ENCODE measurements around the gene BRF1.
"Not testable (repeated sequence)": the region's sequence is repeated elsewhere in the genome, so short reads cannot be mapped to it uniquely, and the experiment has no call there.

BRF1 gene

DNA sequence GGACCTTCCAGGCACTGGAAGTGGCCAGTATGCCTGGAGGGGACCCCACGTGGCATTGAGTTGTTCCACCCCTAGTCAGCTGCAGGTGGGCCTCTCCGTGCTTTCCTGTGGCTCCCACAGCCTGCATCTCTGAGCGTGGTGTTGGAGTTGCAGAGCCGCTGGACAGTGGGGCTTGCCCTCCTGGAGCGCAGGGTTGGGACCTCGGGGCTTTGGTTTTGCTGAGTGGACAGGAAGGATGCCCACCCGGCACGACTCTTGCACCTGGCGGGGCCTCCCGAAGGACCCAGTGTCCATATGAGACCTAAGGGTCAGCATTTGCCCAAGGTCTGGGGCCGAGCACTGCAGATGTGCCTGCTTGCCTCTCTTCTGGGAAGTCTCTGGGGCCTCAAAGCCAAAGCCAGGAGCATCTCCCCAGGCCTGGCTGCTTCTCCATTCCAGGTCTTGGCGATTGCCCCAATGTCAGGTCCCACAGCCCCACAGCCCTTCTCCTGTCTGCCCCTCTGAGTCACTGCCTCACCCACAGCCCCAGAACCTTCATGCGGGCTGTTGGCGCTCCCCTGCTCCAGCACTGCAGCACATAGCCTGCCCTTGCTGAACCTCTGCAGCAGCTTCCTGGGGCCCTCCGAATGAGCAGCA, 15.3 kb upstream of the BRF1 start:
- DNase-seq (ENCODE audit: low spot score) = peak; percentile 35

GRCh38 chr14:105315211-105315721, 14.5 kb upstream of the BRF1 start:
- peak; percentile 64 for DNase-seq (ENCODE audit: low spot score)

- DNase-seq (ENCODE audit: low spot score) = peak; percentile 93
Measured at GRCh38 chr14:105314287-105315200, 13.7 kb upstream of the BRF1 start, which contains the start of gene PACS2. TSS of gene PACS2 (plus strand) at chr14:105314748. CDS start at chr14:105314919, 171 bp downstream.

DNA sequence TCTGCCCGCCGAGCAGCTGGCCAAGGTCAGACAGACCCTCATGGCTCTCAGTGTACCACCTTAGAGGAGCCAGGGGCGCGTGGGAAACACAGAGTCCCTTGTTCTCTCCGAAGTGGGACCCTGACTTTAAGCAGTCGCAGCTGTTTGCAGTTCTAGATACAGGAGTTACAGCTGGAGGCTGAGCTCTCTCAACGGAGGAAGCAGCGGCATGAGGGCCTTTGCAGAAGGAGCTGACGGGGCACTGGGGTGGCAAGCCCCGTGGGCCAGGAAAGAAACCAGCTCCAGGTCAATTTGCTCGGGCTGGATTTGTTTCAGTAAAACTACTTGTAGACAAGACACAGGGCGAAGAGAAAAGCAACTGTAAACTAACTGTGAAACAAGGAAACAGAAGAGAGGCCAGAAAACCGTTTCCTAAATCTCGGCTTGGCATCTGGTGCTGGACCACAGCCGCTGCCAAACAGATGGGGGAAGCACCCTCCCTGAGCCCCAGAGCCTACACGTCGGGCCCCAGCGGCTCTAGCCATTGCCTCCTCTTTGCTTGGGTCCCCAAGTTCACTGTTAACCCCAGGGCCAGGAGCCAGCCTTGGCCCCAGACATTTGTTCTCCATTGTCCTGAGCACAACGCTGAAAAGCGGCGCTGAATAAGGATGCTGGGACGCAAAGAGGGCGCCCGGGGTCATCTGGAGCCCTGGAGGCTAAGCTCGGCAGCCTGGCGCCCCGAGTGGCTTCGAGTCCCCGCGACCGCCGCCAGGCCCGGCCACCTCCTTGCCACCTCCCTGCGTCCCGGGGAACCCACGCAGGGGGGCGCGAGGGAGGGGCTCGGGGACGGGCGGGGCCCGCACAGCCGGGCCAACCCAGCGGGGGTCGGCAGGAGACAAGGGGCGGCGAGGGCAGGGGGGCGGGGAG, 12.8 kb upstream of the BRF1 start:
- no peak for DNase-seq (ENCODE audit: low spot score)

DNA sequence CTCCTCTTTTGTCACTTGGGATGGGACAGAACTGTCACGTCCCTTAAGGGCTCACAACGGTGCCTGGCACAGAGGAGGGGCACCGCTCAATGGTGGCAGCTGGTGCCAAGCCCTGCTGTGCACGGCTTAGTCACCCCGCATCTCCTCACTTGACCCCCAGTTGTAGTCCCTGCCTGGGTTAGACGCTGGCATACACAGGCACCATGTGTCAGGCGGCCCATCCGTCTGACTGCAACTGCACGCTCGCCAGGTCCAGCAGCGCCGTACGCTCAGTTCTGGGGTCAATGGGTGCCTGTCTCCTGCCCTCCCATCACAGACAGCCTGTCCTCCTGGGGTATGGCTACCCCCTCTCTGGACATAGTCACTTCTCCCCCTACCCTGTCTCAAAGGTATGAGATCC, 12.2 kb upstream of the BRF1 start:
- DNase-seq (ENCODE audit: low spot score) = no peak

GRCh38 chr14:105311838-105312237, 11.0 kb upstream of the BRF1 start:
- DNase-seq (ENCODE audit: low spot score) = no peak

- no peak for DNase-seq (ENCODE audit: low spot score)
Measured at GRCh38 chr14:105309371-105309770, 8.6 kb upstream of the BRF1 start.

DNA sequence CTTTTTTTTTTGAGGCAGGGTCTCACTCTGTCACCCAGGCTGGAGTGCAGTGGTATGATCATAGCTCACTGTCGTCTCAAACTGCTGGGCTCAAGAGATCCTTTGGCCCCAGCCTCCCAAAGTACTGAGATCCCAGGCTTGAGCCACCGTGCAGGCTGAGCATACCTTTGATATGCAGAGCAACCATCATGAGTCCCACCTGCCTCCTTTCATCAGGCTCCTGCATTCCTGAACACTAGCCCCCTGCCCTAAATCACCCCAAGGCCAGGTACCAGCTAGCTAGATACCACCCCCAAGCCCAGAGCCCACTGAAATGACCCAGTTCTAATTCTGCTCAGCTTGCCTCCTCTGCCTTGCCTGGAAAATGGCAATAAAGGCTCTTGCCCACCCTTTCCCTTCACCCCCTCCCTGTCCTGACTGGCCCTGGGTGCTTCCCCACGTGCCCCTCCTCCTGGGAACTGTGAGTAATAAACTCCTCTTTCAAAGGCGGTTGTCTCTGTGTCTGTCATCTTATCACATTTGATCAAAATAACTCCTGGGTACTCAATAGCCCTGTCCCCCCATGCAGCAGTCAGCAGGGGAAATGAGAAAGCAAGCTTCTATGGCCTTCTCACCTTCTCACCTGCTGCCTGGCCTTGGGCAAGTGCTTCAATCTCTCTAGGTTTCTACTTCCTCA, 6.4 kb upstream of the BRF1 start:
- no peak for DNase-seq (ENCODE audit: low spot score)

- no peak for DNase-seq (ENCODE audit: low spot score)
Measured at GRCh38 chr14:105305791-105306190, 5.0 kb upstream of the BRF1 start.

DNA sequence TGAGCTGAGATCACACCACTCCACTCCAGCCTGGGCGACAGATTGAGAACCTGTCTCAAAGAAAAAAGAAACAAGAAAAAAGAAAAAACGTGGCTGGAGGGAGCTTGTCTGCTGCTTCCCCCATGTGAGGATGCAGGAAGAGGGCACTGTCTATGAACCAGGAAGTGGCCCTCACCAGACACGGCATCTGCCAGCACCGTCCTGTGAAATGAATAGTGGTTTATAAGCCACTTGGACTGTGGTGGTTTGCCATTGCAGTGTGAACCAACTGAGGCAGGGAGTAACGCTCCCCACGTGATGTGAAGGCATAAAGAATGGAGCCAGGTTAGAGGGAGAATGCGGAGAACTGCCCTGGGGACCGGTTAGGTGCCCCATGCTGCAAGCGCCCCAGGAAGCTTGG, 4.5 kb upstream of the BRF1 start:
- DNase-seq (ENCODE audit: low spot score) = no peak

DNA sequence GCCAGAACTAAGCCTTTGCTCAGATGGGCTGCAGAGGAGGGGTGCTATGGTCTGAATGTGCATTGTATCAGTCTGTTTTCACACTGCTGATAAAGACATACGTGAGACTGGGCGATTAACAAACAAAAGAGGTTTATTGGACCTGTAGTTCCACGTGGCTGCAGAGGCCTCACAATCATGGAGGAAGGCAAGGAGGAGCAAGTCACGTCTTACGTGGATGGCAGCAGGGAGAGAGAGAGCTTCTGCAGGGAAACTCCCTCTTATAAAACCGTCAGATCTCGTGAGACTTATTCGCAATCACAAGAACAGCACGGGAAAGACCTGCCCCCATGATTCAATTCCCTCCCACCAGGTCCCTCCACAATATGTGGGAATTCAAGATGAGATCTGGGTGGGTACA, 3.8 kb upstream of the BRF1 start:
- DNase-seq (ENCODE audit: low spot score) = no peak

- no peak for DNase-seq (ENCODE audit: low spot score)
Measured at GRCh38 chr14:105303949-105304348, 3.1 kb upstream of the BRF1 start.

DNA sequence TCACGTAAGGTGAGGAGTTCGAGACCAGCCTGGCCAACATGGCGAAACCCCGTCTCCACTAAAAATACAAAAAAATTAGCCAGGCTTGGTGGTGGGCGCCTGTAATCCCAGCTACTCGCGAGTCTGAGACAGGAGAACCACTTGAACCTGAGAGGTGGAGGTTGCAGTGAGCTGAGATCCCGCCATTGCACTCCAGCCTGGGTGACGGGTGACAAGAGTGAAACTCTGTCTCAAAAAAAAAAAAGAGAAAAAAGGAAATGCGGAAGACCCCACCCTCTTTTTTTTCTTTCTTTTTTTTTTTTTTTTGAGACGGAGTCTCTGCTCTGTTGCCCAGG, 1.1 kb upstream of the BRF1 start:
- DNase-seq (ENCODE audit: low spot score) = not testable (repeated sequence)

DNA sequence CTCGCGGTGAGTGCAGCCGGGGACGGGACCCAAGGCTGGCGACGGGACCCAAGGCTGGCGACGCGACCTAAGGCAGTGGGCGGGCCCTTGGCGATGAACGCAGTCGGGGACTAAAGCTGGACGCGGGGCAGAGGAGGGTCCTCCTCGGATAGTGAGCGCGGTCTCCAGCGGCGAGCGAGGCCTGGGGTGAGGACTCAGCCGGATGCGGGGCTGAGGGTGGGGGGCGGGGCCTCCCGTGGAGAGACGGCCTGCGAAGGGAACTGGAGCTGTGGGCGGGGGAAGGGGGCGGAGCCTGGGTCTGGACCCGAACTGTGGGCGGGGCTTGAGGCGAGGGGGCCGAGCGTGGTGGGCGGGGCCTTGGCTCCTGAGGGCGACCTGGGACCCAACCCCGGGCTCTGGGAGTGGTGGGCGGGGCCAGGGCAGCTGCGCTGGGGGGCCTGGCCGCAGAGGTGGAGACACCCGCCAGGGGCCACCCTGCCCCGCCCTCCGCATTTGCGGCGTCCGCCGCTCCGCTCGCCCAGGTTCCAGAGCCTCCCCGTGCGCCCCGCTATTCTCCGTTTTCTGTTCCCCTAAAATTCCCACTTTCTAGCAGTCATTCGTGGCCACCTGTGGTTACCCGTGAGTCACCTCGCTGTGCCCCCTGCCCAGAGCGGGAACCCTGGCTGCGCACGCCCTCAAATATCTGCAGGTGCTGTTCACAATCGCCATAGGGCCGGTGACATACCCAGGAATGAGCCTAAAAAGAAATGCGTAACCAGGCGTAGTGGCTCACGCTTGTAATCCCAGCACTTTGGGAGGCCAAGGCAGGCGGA, 508 bp upstream of the BRF1 start:
- DNase-seq (ENCODE audit: low spot score) = peak; percentile 95

- DNase-seq (ENCODE audit: low spot score) = peak; percentile 13
Measured at GRCh38 chr14:105299654-105300541, 903 bp downstream of the BRF1 start.

- not testable (repeated sequence) for DNase-seq (ENCODE audit: low spot score)
Measured at GRCh38 chr14:105297311-105297710, 3.5 kb downstream of the BRF1 start.

- peak; percentile 51 for DNase-seq (ENCODE audit: low spot score)
Measured at GRCh38 chr14:105294142-105294597, 6.6 kb downstream of the BRF1 start.

- DNase-seq (ENCODE audit: low spot score) = no peak
Measured at GRCh38 chr14:105292826-105293711, 7.7 kb downstream of the BRF1 start.
